ENCODE results near the gene GJC1.

GRCh38 chr17:44754276-44754675, 75.8 kb downstream of the GJC1 start:
- TF ChIP-seq CTCF (IDR thresholded peaks at IDR 0.05) (no peak), EP300 (IDR thresholded peaks at IDR 0.05) (no peak)

All from ovary (tissue), 3 donors.